B cell (primary cell): ENCODE data around the gene RFX3.

Experiments used
- CTCF ChIP-seq: fragments of 200-600 bp; IDR thresholded peaks from one replicate; pipeline ENCODE4 v1.8.0; 2022; ENCODE audit warnings: antibody characterized with exemption, mild to moderate bottlenecking
- EZH2 ChIP-seq: IDR thresholded peaks from 2 replicates; pipeline ENCODE4 v1.6.1; 2012; ENCODE audit warnings: borderline replicate concordance, low read depth, mild to moderate bottlenecking, moderate library complexity, low read length; ENCODE audit not compliant: insufficient read depth, poor library complexity, severe bottlenecking

- TF ChIP-seq EZH2 (no peak), CTCF (no peak)
Observed at GRCh38 chr9:3290231-3290840, 235.5 kb downstream of the RFX3 start.
